SK-N-SH (cell line): Measurements from ENCODE around the gene MYO1D. TPM values are rescaled to one million over a fixed set of nuclear protein-coding genes. Genes with fewer than 3 reads are reported as not detected.
"Not testable (repeated sequence)": the region's sequence is repeated elsewhere in the genome, so short reads cannot be mapped to it uniquely, and the experiment has no call there.

Experiments
- CTCF ChIA-PET: fragments of 300-600, 350-600 bp; formaldehyde crosslinking; extraction: SDS; loops from one replicate; lab custom pipeline; 2021; lab: Yijun Ruan, JAX
- POLR2A ChIA-PET: fragments of 350-600 bp; sonication (Branson Sonifier 250); formaldehyde crosslinking; extraction: SDS; loops from one replicate; lab custom pipeline; 2020; ENCODE audit warnings: antibody characterized with exemption, inconsistent platforms; lab: Yijun Ruan, JAX
- DNase-seq: peaks from one replicate; pipeline ENCODE4 v3.0.0; 2012
- H2AFZ ChIP-seq: fragments of 200-600 bp; sonication (generic); 2 replicates; pipeline ENCODE4 v1.8.1; 2016; ENCODE audit warnings: antibody characterized with exemption, mild to moderate bottlenecking, low read depth
- H3F3A ChIP-seq: fragments of 200-600 bp; sonication (generic); replicated peaks from 2 replicates; pipeline ENCODE3; 2016; ENCODE audit warnings: antibody characterized with exemption, mild to moderate bottlenecking; ENCODE audit not compliant: insufficient read depth
- H3K27ac ChIP-seq, 2 experiments: fragments of 200-500 bp in 1 of 2; fragments of 200-600 bp in 1 of 2; sonication (Bioruptor generic) in 1 of 2; sonication (generic), shearing (Covaris generic) in 1 of 2; 2 replicates each; pipeline versions ENCODE4 v1.5.1 to v1.6.1; 2014 to 2016; ENCODE audit warnings: low read depth in 2 of 2, inconsistent platforms in 1 of 2, low read length in 1 of 2, mild to moderate bottlenecking in 1 of 2, mixed read lengths in 1 of 2
- H3K27me3 ChIP-seq: fragments of 200-600 bp; sonication (generic), shearing (Covaris generic); 2 replicates; pipeline ENCODE4 v1.6.1; 2016; ENCODE audit warnings: mixed run types; ENCODE audit not compliant: insufficient read depth
- H3K36me3 ChIP-seq, 2 experiments: fragments of 200-500 bp in 1 of 2; fragments of 200-600 bp in 1 of 2; sonication (Bioruptor generic) in 1 of 2; sonication (generic) in 1 of 2; replicated peaks in 1 of 2; 2 replicates each; pipeline versions ENCODE3 to v1.5.1; 2014 to 2016; ENCODE audit warnings: low read length in 1 of 2, mild to moderate bottlenecking in 1 of 2; ENCODE audit not compliant: insufficient read depth in 2 of 2, control insufficient read depth in 1 of 2
- H3K4me1 ChIP-seq, 2 experiments: fragments of 200-500 bp in 1 of 2; fragments of 200-600 bp in 1 of 2; sonication (Bioruptor generic) in 1 of 2; sonication (generic), shearing (Covaris generic) in 1 of 2; 2 replicates each; pipeline versions ENCODE4 v1.5.1 to v1.6.1; 2014 to 2016; ENCODE audit warnings: low read depth in 1 of 2, low read length in 1 of 2, mixed run types in 1 of 2; ENCODE audit not compliant: insufficient read depth in 2 of 2, control insufficient read depth in 1 of 2
- H3K4me2 ChIP-seq: fragments of 200-600 bp; sonication (generic), shearing (Covaris generic); 2 replicates; pipeline ENCODE4 v1.6.1; 2017; ENCODE audit warnings: mixed run types
- H3K4me3 ChIP-seq, 2 experiments: fragments of 200-500 bp in 1 of 2; fragments of 200-600 bp in 1 of 2; sonication (Bioruptor generic) in 1 of 2; sonication (generic), shearing (Covaris generic) in 1 of 2; 2 replicates each; pipeline versions ENCODE4 v1.5.1 to v1.8.1; 2014 to 2016; ENCODE audit warnings: low read depth in 2 of 2, inconsistent platforms in 1 of 2, low read length in 1 of 2, mild to moderate bottlenecking in 1 of 2, mixed read lengths in 1 of 2, moderate library complexity in 1 of 2
- H3K79me2 ChIP-seq: fragments of 200-600 bp; sonication (generic); 2 replicates; pipeline ENCODE4 v1.8.1; 2017; ENCODE audit warnings: mild to moderate bottlenecking; ENCODE audit not compliant: insufficient read depth
- H3K9ac ChIP-seq: fragments of 200-600 bp; sonication (generic); 2 replicates; pipeline ENCODE4 v1.6.1; 2017; ENCODE audit warnings: mixed run types
- H3K9me2 ChIP-seq: fragments of 200-600 bp; sonication (generic); 2 replicates; pipeline ENCODE4 v1.6.1; 2017; ENCODE audit warnings: mixed run types
- H3K9me3 ChIP-seq: fragments of 200-600 bp; sonication (generic); 2 replicates; pipeline ENCODE4 v1.6.1; 2017; ENCODE audit warnings: mixed run types, mild to moderate bottlenecking, moderate library complexity
- H4K20me1 ChIP-seq: fragments of 200-600 bp; sonication (generic); 2 replicates; pipeline ENCODE4 v1.6.1; 2017; ENCODE audit warnings: mild to moderate bottlenecking, mixed run types; ENCODE audit not compliant: insufficient read depth
- EZH2phosphoT487 ChIP-seq: fragments of 200-600 bp; sonication (generic); IDR thresholded peaks from 2 replicates; pipeline ENCODE4 v1.6.1; 2017; ENCODE audit warnings: low read depth, mixed run types, mild to moderate bottlenecking, antibody characterized with exemption, moderate library complexity, borderline replicate concordance
- FOSL2 ChIP-seq: IDR thresholded peaks from 2 replicates; pipeline ENCODE4 v1.4.0; 2012; ENCODE audit warnings: low read depth, mild to moderate bottlenecking, moderate library complexity, borderline replicate concordance
- FOXM1 ChIP-seq: IDR thresholded peaks from 2 replicates; pipeline ENCODE4 v1.4.0; 2012; ENCODE audit warnings: low read depth, mild to moderate bottlenecking
- GABPA ChIP-seq: IDR thresholded peaks from 2 replicates; pipeline ENCODE4 v1.4.0; 2012; ENCODE audit warnings: low read depth, mild to moderate bottlenecking
- IRF3 ChIP-seq: fragments of 150-350 bp; IDR thresholded peaks from 2 replicates; pipeline ENCODE4 v1.6.1; 2016; ENCODE audit warnings: mild to moderate bottlenecking, low read depth, low read length
- JUND ChIP-seq: IDR thresholded peaks from 2 replicates; pipeline ENCODE4 v1.4.0; 2012
- NFIC ChIP-seq: IDR thresholded peaks from 2 replicates; pipeline ENCODE4 v1.4.0; 2012; ENCODE audit warnings: borderline replicate concordance
- NRF1 ChIP-seq: IDR thresholded peaks from 2 replicates; pipeline ENCODE4 v1.6.1; 2012; ENCODE audit warnings: low read depth, mild to moderate bottlenecking, low read length
- RAD21 ChIP-seq: IDR thresholded peaks from 2 replicates; pipeline ENCODE4 v1.6.1; 2012; ENCODE audit warnings: mild to moderate bottlenecking, low read length
- RXRA ChIP-seq: IDR thresholded peaks from 2 replicates; pipeline ENCODE4 v1.4.0; 2012; ENCODE audit warnings: low read depth, mild to moderate bottlenecking, borderline replicate concordance
- SMC3 ChIP-seq: IDR thresholded peaks from 2 replicates; pipeline ENCODE4 v1.6.1; 2012; ENCODE audit warnings: low read depth, low read length, improper control_type of control experiment
- TAF1 ChIP-seq: IDR thresholded peaks from 2 replicates; pipeline ENCODE4 v1.6.1; 2012; ENCODE audit warnings: low read depth, mild to moderate bottlenecking, low read length, moderate library complexity, borderline replicate concordance
- YY1 ChIP-seq: IDR thresholded peaks from 2 replicates; pipeline ENCODE4 v1.4.0; 2012; ENCODE audit warnings: low read depth, mild to moderate bottlenecking
- WGBS: methylation state at CpG from one replicate; pipeline ENCODE4 v1.1.6; 2017; ENCODE audit warnings: low lambda C conversion rate; 5-methylcytosine and 5-hydroxymethylcytosine counted together
- polyA plus RNA-seq, 3 experiments: library from polyadenylated mRNA; depleted of rRNA; stranded (reverse); fragments of >200 nt; gene quantifications; 2 replicates each; pipeline ENCODE4 v1.2.3, GENCODE V29; 2012
- TF ChIP-seq, protein P1 (sequence below): fragments of 150-350 bp; IDR thresholded peaks from 2 replicates; pipeline ENCODE4 v1.6.1; 2017; ENCODE audit warnings: antibody characterized with exemption, low read length, low read depth, borderline replicate concordance

The MYO1D gene
- polyA plus RNA-seq, 1 of the 3 experiments (the other 2 are of a cell fraction) = 20.4 TPM

DNA sequence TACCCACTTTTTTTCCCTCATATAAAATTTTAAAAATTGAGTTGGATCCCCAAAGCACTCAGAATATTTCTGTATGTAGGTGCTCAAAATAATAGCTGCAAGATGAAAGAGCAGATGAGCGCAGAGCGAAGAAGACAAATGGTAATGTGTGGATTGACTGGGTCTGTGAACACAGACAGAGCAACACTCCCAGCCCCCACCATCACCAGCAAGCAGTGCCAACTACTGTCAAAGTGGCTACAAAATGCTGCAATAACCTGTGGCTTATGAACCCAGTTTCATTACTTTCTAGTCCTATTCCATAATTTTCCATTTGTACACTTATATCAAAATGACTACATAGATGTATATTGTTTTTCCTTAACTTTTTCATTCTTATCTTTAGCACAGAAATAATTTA lies 137.2 kb downstream of the MYO1D start:
- TF ChIP-seq YY1 = no peak
- TF ChIP-seq NFIC = no peak
- no peak for TF ChIP-seq SMC3
- TF ChIP-seq TAF1 = no peak
- TF ChIP-seq, protein P1, sequence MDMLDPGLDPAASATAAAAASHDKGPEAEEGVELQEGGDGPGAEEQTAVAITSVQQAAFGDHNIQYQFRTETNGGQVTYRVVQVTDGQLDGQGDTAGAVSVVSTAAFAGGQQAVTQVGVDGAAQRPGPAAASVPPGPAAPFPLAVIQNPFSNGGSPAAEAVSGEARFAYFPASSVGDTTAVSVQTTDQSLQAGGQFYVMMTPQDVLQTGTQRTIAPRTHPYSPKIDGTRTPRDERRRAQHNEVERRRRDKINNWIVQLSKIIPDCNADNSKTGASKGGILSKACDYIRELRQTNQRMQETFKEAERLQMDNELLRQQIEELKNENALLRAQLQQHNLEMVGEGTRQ = no peak
- no peak for TF ChIP-seq RXRA
- no peak for TF ChIP-seq FOXM1
- TF ChIP-seq JUND = no peak
- no peak for TF ChIP-seq FOSL2
- no peak for TF ChIP-seq RAD21
- no peak for TF ChIP-seq EZH2phosphoT487
- TF ChIP-seq IRF3 = no peak
- no peak for TF ChIP-seq NRF1
- no peak for TF ChIP-seq GABPA
- TF ChIP-seq, all 33 proteins: peak for 0
- Histone ChIP-seq H3K9me3 (no peaks in the 10 kb centered on the region), H3K27ac (no peak overlapping the region), H3K4me2 (no peak overlapping the region), H3F3A (peaks cover 8% of the 10 kb centered on the region), H3K79me2 (no peaks in the 10 kb centered on the region), H3K9ac (no peak overlapping the region), H4K20me1 (no peaks in the 10 kb centered on the region), H2AFZ (no peak overlapping the region), H3K4me1 (no peaks in the 10 kb centered on the region; a peak in 1 of 4 replicates), H3K9me2 (no peaks in the 10 kb centered on the region), H3K4me3 (no peak overlapping the region), H3K36me3 (peaks cover 0 to 6% of the 10 kb centered on the region in 2 experiments), H3K27me3 (no peaks in the 10 kb centered on the region)
- CTCF ChIA-PET = no interaction called here
- 98% methylated on average over 2 of the region's 2 CpGs for WGBS
- POLR2A ChIA-PET = no interaction called here
- no peak for DNase-seq

- H3K27me3 ChIP-seq, H3F3A ChIP-seq, H3K4me2 ChIP-seq, H4K20me1 ChIP-seq, H3K9ac ChIP-seq, H3K36me3 ChIP-seq, H3K4me1 ChIP-seq, DNase-seq, H3K27ac ChIP-seq, CTCF ChIA-PET, H3K9me3 ChIP-seq, H3K9me2 ChIP-seq, POLR2A ChIA-PET, H3K79me2 ChIP-seq, H3K4me3 ChIP-seq, H2AFZ ChIP-seq: not testable (repeated sequence)
- 78% methylated on average over 4 of the region's 4 CpGs for WGBS
Observed at GRCh38 chr17:32739151-32739550, 137.8 kb downstream of the MYO1D start.
